Inflammatory macrophage treated with lipopolysaccharide for 4 hours (primary cell): ENCODE results near the gene TYW1.
"Not testable (repeated sequence)": the region's sequence is repeated elsewhere in the genome, so short reads cannot be mapped to it uniquely, and the experiment has no call there.

Experiments used
- DNase-seq: peaks from one replicate; pipeline ENCODE4 v3.0.0-alpha.2; 2020

The TYW1 gene

GRCh38 chr7:66996444-66997191 lies at the start of gene TYW1:
TYW1 (plus strand) TSS chr7:66996833; CDS start chr7:66996979, 146 bp downstream.
- DNase-seq, result peak; percentile 98

- no peak for DNase-seq
These were observed 48.0 kb upstream of the TYW1 start for GRCh38 chr7:66948480-66949109.

- DNase-seq, result no peak
These were observed 46.3 kb upstream of the TYW1 start for GRCh38 chr7:66950311-66950710.

GRCh38 chr7:66950763-66951162 lies 45.9 kb upstream of the TYW1 start:
- DNase-seq, result no peak

GRCh38 chr7:66952343-66953043 lies 44.1 kb upstream of the TYW1 start:
- DNase-seq, result no peak

GRCh38 chr7:66953044-66953427 lies 43.6 kb upstream of the TYW1 start:
- DNase-seq, result no peak

- no peak for DNase-seq
These were observed 38.9 kb upstream of the TYW1 start for GRCh38 chr7:66957595-66958290.

GRCh38 chr7:66958538-66959350 lies 37.9 kb upstream of the TYW1 start:
- DNase-seq, result no peak

GRCh38 chr7:66960192-66960591 lies 36.4 kb upstream of the TYW1 start:
- DNase-seq, result no peak

GRCh38 chr7:66961096-66961495 lies 35.5 kb upstream of the TYW1 start:
- no peak for DNase-seq

- DNase-seq, result no peak
These were observed 32.2 kb upstream of the TYW1 start for GRCh38 chr7:66964411-66964810.

- DNase-seq, result no peak
These were observed 29.6 kb upstream of the TYW1 start for GRCh38 chr7:66967029-66967428.

GRCh38 chr7:66969001-66969400 lies 27.6 kb upstream of the TYW1 start:
- not testable (repeated sequence) for DNase-seq

- DNase-seq, result no peak
These were observed 26.3 kb upstream of the TYW1 start for GRCh38 chr7:66970310-66970709.

- DNase-seq, result no peak
These were observed 21.5 kb upstream of the TYW1 start for GRCh38 chr7:66974986-66975590.

- not testable (repeated sequence) for DNase-seq
These were observed 18.3 kb upstream of the TYW1 start for GRCh38 chr7:66978312-66978711.

- DNase-seq, result not testable (repeated sequence)
These were observed 17.6 kb upstream of the TYW1 start for GRCh38 chr7:66979013-66979412.

GRCh38 chr7:66980336-66980735 lies 16.3 kb upstream of the TYW1 start:
- not testable (repeated sequence) for DNase-seq

GRCh38 chr7:66989552-66989951 lies 7.1 kb upstream of the TYW1 start:
- not testable (repeated sequence) for DNase-seq

- DNase-seq, result not testable (repeated sequence)
These were observed 2.6 kb upstream of the TYW1 start for GRCh38 chr7:66994051-66994450.

- DNase-seq, result peak; percentile 67
These were observed 2.0 kb upstream of the TYW1 start for GRCh38 chr7:66994691-66995049.
